Body of pancreas (tissue), 4 donors: ENCODE data around the gene DOC2B. TPM values are rescaled to one million over a fixed set of nuclear protein-coding genes. Genes with fewer than 3 reads are reported as not detected.

ENCODE experiments used
- ATAC-seq: fragments of 150-250 bp; one replicate; pipeline ENCODE4 v1.9.1; 2016
- DNase-seq, 4 donors: peaks; one replicate each; pipeline ENCODE4 v3.0.0-alpha.2; 2019
- H3K27ac ChIP-seq, 4 donors: fragments of 200-600 bp; sonication (generic); 1 replicate in 3 of 4; 2 replicates in 1 of 4; pipeline versions ENCODE4 v1.5.1 to v1.6.1; 2016 to 2019; ENCODE audit warnings: mild to moderate bottlenecking in 1 of 4, mixed read lengths in 1 of 4, moderate library complexity in 1 of 4
- H3K27me3 ChIP-seq, 2 donors: fragments of 200-600 bp; sonication (generic); one replicate each; pipeline ENCODE4 v1.6.0; 2016; ENCODE audit warnings: mild to moderate bottlenecking in 1 of 2
- H3K36me3 ChIP-seq, 2 donors: fragments of 200-600 bp; sonication (generic); replicated peaks in 1 of 2; 2 replicates each; pipeline ENCODE4 v1.5.1; 2016; ENCODE audit warnings: low read depth in 2 of 2; ENCODE audit not compliant: insufficient read depth in 1 of 2
- H3K4me1 ChIP-seq: fragments of 200-600 bp; sonication (generic); one replicate; pipeline ENCODE4 v1.6.0; 2016
- H3K4me3 ChIP-seq, 2 donors: fragments of 200-600 bp; sonication (generic); 1 replicate in 1 of 2; 2 replicates in 1 of 2; pipeline ENCODE4 v1.5.1; 2016 to 2019
- H3K9me3 ChIP-seq, 3 donors: fragments of 200-600 bp; sonication (generic); 1 replicate in 2 of 3; 2 replicates in 1 of 3; pipeline ENCODE4 v1.5.1; 2016
- POLR2A ChIP-seq, 3 donors: fragments of 450-650 bp; IDR thresholded peaks; one replicate each; pipeline ENCODE4 v1.6.1; 2016; ENCODE audit warnings: antibody characterized with exemption in 3 of 3, mild to moderate bottlenecking in 2 of 3
- WGBS, 2 donors: methylation state at CpG; one replicate each; pipeline ENCODE4 v1.1.5; 2017; 5-methylcytosine and 5-hydroxymethylcytosine counted together
- intact Hi-C: fragments of 100-400 bp; cut with DNase I; formaldehyde crosslinking; loops from one replicate; pipeline ENCODE4 v1.15.1; 2023
- total RNA-seq, 2 donors: library from RNA; depleted of rRNA; stranded (reverse); fragments of >200 nt; gene quantifications; one replicate each; pipeline ENCODE4 v1.1.0, GENCODE V29; 2016
- TF ChIP-seq, protein P1 (sequence below), 7 experiments: fragments of 450-650 bp in 4 of 7; fragments of 200-600 bp in 3 of 7; sonication (generic) in 3 of 7; IDR thresholded peaks; one replicate each; pipeline ENCODE4 v1.5.1; 2016 to 2019; ENCODE audit warnings: antibody characterized with exemption in 7 of 7

Gene DOC2B
- total RNA-seq, 2 donors from 2014 or later: 20.0 to 22.4 TPM

- no peak overlapping the region for H3K4me3 ChIP-seq
- H3K27me3 ChIP-seq: no peaks in the 10 kb centered on the region
- no peak for ATAC-seq
- no peaks in the 10 kb centered on the region for H3K9me3 ChIP-seq
- intact Hi-C loops: loop anchor here (5.0 kb wide), 1 partner anchor 239 kb away; no protein-coding TSS in a partner anchor
- DNase-seq: peak in 2 of 4 donors; percentile 0 to 8
- 87 to 92% methylated on average over 10 to 11 of the region's 11 CpGs for WGBS, 2 donors
- peaks cover 4% of the 10 kb centered on the region for H3K4me1 ChIP-seq
- TF ChIP-seq, protein P1, sequence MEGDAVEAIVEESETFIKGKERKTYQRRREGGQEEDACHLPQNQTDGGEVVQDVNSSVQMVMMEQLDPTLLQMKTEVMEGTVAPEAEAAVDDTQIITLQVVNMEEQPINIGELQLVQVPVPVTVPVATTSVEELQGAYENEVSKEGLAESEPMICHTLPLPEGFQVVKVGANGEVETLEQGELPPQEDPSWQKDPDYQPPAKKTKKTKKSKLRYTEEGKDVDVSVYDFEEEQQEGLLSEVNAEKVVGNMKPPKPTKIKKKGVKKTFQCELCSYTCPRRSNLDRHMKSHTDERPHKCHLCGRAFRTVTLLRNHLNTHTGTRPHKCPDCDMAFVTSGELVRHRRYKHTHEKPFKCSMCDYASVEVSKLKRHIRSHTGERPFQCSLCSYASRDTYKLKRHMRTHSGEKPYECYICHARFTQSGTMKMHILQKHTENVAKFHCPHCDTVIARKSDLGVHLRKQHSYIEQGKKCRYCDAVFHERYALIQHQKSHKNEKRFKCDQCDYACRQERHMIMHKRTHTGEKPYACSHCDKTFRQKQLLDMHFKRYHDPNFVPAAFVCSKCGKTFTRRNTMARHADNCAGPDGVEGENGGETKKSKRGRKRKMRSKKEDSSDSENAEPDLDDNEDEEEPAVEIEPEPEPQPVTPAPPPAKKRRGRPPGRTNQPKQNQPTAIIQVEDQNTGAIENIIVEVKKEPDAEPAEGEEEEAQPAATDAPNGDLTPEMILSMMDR (IDR thresholded peaks at IDR 0.05): no peak
- TF ChIP-seq POLR2A (IDR thresholded peaks at IDR 0.05): no peak
- H3K27ac ChIP-seq: no peak overlapping the region
- no peaks in the 10 kb centered on the region for H3K36me3 ChIP-seq
Measured at GRCh38 chr17:148757-149156, 32.7 kb downstream of the DOC2B start.

DNA sequence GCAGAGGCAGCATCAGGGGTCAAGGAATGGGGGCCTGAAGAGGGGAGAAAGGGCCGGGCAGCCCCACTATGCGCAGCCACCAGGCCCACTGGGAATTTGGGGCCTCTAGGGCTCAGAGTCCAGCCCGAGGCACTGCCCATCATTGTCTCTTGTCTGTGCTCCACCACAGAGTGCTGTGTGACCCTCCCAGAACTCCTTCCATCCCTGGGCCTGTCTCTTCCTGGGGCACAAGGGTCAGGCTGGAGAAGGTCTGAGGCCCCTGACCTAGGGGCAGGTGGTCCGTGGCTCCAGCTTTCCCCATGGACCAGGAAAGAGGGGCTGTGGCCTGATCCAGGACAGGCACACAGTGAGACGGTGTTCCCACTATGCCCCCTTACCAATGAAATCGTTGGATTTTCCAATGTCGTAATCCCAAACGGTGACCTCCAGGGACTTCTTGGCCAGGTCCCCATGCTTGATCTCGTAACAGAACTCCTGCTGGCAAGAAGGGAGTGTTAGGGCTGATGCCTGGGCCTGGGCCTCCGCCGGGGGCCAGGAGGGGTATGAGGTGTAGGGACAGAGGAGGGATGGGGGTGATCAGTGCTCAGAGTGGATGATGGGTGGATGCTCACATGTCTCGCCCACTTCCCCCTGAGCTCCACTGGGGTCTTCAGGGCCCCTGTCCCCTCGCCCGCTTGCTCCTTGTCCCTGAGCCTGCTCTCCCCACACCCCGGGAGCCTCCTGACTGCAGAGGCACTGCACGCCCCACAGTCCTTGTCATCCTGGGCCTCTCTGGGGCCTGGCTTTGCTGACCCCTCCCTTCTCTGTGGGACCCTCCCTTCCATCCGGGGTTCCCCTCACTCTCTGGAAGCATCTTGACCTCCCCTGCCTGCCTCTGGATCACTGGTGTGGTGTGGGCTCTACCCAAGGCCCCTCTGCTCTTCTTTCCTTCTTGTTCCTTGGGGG lies 33.4 kb downstream of the DOC2B start:
- no peaks in the 10 kb centered on the region for H3K27me3 ChIP-seq
- H3K9me3 ChIP-seq: no peaks in the 10 kb centered on the region
- no peak overlapping the region for H3K27ac ChIP-seq
- intact Hi-C loops: loop anchor here (5.0 kb wide), 1 partner anchor 239 kb away; no protein-coding TSS in a partner anchor
- peak in 3 of 4 donors; percentile 0 to 9 (median 6) for DNase-seq
- H3K4me3 ChIP-seq: no peak overlapping the region
- TF ChIP-seq, protein P1 (IDR thresholded peaks at IDR 0.05): no peak
- no peak for TF ChIP-seq POLR2A (IDR thresholded peaks at IDR 0.05)
- H3K4me1 ChIP-seq: peaks cover 9% of the 10 kb centered on the region
- ATAC-seq: no peak
- H3K36me3 ChIP-seq: no peaks in the 10 kb centered on the region
- 88 to 91% methylated on average over 15 to 17 of the region's 17 CpGs for WGBS, 2 donors

DNA sequence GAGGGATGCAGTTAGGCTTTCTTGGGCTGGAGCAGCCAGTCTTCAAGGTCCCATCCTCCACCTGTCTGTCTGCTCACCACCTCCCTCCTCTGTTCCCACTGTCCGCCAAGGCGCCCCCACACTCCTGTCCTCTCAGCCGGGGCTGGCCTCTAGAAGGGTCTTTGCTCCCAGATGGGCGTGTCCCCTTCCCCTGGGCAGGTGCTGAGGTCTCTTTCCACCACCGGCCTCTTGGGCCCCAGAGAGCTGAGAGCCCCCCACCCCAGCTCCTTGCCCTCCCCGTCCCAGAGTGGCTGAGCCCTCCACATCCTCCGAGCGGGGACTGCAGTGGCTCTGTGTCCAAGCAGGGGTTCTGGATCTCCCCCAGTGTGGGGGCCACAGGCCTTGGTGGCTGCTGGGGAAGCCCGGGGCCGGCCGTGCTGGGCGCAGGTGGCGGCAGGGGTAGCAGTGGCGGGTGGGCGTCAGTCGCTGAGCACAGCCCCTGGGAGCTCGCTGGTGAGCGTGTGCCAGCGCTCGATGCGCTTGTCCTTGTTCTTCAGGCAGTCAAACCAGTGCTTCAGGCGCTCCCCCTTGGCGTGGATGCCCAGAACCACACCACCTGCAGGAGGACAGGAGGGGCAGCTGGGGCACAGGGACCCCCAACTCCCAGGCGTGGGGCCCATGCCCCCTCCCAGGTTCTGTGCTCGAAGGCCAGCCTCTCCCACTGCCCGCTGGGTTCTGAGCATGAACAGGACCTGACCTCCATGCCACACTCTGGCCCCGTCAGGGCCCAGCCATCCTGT lies 34.3 kb downstream of the DOC2B start:
- 92 to 93% methylated on average over 11 to 20 of the region's 27 CpGs for WGBS, 2 donors
- peak in 3 of 4 donors; percentile 1 to 10 (median 9) for DNase-seq
- H3K27me3 ChIP-seq: no peaks in the 10 kb centered on the region
- H3K9me3 ChIP-seq: no peaks in the 10 kb centered on the region
- H3K36me3 ChIP-seq: no peaks in the 10 kb centered on the region
- intact Hi-C loops: loop anchor here (5.0 kb wide), 1 partner anchor 240 kb away; no protein-coding TSS in a partner anchor
- no peak for ATAC-seq
- H3K4me1 ChIP-seq: peaks cover 9% of the 10 kb centered on the region
- H3K4me3 ChIP-seq: no peak overlapping the region
- no peak overlapping the region for H3K27ac ChIP-seq
- TF ChIP-seq POLR2A (IDR thresholded peaks at IDR 0.05): no peak
- TF ChIP-seq, protein P1 (IDR thresholded peaks at IDR 0.05): no peak

DNA sequence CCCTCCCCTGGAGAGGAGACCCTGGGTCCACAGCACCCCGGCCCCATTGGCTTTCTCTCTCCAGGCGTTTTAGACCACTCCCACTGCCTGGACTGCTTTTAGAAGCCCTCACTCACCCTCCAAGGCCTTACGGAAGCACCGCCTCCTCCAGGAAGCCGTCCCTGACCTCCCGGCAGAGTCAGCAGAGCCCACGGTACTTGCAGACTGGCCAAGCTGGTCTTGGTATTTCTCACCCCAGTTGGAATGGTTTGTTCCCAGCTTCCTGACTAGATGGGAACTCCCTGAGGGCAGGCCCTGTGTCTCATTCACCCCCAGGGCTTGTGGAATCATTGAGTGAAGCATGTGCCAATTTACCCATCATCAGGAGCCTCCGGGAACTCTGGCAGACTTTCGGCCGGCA lies 34.9 kb downstream of the DOC2B start:
- intact Hi-C loops: loop anchor here (5.0 kb wide), 1 partner anchor 241 kb away; no protein-coding TSS in a partner anchor
- ATAC-seq (no peak), DNase-seq (peak in 3 of 4 donors; percentile 1 to 9 (median 8))
- no peak for TF ChIP-seq POLR2A (IDR thresholded peaks at IDR 0.05)
- TF ChIP-seq, protein P1 (IDR thresholded peaks at IDR 0.05): no peak
- Histone ChIP-seq H3K27me3 (no peaks in the 10 kb centered on the region), H3K27ac (no peak overlapping the region), H3K36me3 (no peaks in the 10 kb centered on the region), H3K9me3 (no peaks in the 10 kb centered on the region), H3K4me1 (peaks cover 9% of the 10 kb centered on the region), H3K4me3 (no peak overlapping the region)
- 89 to 90% methylated on average over 7 to 10 of the region's 10 CpGs for WGBS, 2 donors
